Glomerular visceral epithelial cell (primary cell): ENCODE results near the gene CNBD2.
"Not testable (repeated sequence)": the region's sequence is repeated elsewhere in the genome, so short reads cannot be mapped to it uniquely, and the experiment has no call there.

Experiments used
- DNase-seq: peaks from one replicate; pipeline ENCODE4 v3.0.0-alpha.2; 2016; ENCODE audit errors: extremely low spot score

The CNBD2 gene

DNA sequence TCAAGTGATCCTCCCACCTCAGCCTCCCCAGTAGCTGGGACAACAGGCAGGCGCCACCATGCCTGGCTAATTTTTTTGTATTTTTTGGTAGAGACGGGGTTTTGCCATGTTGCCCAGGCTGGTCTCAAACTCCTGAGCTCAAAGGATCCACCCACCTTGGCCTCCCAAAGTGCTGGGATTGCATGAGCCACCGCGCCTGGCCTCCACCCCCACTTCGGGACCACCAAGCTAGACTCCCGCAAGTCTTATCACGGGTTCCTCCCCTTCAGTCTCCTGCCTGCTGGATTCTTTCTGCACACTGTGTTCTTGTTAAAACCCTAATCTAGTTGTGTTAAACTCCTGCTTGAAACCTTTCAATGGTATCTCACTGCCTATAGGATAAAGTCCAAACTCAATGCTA lies 57.7 kb downstream of the CNBD2 start:
- DNase-seq = not testable (repeated sequence)

DNA sequence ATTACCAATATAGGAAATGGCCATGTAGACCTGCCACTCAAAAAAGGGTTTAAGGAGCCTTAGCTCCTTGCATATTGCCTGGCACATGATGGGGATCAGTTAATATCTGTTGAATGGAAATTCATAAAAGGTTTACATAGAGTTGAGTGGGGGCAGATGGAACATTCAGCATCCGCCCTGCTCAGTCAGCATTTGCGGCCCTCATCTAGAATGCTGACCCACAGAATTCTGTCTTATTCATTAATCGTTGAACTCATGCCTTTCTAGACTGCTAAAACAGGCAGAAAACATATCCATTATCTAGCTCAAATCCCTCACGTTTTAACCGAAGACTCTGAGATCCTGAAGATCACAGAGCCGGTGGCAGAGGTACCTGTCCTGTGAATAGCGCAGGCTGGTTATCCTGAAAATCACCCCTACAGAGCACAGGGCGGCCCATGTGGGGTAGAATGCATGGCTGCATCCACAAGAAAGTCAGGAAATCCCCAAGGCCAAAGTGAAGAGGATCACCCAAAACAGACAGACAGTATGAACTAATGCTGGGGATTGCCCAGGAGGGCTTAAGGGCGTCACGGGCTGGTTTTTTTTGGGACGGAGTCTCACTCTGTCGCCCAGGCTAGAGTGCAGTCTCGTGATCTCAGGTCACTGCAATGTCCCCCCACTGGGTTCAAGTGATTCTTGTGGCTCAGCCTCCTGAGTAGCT lies 59.9 kb downstream of the CNBD2 start:
- no peak for DNase-seq

- DNase-seq = no peak
These were observed 61.8 kb downstream of the CNBD2 start for GRCh38 chr20:36030149-36030548.

DNA sequence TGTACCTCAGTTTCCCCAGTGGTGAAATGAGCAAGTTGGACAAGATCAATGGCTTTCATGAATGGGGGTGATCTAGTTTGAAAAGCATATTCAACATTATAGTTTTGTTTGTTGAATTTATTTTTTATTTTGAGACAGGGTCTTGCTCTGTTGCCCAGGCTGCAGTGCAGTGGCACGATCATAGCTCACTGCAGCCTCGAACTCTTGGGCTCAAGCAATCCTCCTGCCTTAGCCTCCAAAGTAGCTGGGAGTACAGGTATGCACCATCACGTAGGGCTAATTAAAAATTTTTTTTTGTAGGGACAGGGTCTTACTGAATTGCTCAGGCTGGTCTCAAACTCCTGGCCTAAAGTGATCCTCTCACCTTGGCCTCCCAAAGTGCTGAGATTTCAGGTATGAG lies 63.4 kb downstream of the CNBD2 start:
- DNase-seq = no peak

DNA sequence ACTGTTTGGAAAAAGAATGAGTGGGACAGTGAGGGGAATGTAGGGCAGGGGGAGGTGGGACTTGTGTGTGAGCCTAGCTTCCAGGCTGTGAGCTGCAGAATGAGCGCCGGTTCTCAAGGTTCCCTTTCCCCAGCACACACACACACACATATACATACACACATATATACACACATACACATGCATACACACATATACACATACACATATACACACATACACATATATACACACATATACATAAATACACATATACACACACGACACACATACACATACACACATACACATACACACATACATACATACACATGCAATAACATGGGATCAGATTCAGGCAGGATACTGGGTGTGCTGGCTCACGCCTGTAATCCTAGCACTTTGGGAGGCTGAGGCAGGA lies 66.5 kb downstream of the CNBD2 start:
- DNase-seq = no peak

DNA sequence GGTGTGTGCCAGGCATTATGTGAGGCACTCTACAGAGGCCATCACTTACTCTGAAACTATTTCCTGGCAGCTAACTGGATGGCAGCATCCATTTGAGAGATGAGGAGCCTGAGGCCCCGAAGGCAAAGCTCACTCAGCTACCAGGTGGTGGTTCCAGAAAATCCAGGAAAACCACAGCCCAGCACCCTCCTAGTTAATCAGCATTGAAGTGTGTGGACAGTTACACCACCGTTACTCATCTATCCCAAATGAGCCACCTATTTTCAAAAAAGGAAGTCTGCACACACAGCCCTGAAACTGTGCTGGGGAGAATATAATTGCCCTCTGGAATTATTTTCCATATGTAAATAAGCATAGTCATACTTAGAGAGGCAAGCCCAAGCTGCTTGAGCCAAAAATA lies 67.4 kb downstream of the CNBD2 start:
- DNase-seq = peak; percentile 76

GRCh38 chr20:36036688-36037087 lies 68.3 kb downstream of the CNBD2 start:
- DNase-seq = no peak

GRCh38 chr20:36040571-36040970 lies 72.2 kb downstream of the CNBD2 start:
- DNase-seq = no peak

DNA sequence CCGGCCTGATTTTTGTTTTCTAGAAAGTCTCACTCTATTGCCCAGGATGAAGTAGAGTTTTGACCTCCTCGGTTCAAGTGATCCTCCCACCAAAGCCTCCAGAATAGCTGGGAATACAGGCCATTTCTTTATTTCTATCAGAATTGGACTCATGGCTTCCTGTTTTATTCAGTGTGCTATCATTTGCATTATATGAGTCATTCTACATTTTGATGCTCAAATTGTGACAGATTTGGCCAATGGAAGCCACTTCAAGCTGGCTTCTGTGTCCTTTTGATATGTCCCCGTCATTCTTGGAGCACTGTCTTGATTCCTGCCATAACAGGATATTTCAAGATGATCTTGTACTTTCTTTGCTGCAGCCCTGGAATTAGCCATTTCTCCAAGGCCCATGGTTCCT lies 75.1 kb downstream of the CNBD2 start:
- DNase-seq = no peak

- no peak for DNase-seq
These were observed 75.6 kb downstream of the CNBD2 start for GRCh38 chr20:36043892-36044515.

GRCh38 chr20:36045373-36045714 lies 77.0 kb downstream of the CNBD2 start:
- DNase-seq = no peak

DNA sequence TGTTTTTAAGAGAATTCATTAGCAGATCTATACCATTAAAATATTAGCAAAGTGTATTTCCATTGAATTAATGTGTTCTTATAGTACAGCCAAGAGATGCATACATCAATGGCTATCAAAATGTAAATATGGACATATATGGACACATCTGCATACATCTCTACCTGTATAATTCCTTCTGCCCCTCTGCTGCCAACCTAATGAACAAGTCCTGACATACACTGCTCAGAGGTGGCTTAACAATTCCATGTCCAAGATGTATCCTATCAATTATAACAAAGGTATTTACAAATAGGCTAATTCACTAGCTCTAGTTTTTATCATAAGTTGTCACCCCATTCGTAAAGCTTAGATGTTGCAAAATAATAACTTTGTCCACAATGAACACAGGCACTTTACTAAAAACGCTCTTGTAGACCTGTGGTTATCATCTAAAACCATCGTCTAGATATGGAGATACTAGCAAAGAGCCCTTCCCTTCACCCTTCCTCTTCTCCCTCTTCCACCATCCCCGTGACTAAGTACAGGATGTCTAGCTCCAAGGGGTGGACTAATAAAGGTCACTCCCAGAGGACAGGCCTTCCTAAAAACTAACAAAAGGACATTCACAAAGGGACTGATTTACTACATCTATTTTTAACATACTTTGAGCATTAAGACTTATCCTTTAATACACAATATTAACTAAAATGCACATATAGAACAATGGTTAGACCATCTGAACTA lies 77.8 kb downstream of the CNBD2 start:
- not testable (repeated sequence) for DNase-seq

DNA sequence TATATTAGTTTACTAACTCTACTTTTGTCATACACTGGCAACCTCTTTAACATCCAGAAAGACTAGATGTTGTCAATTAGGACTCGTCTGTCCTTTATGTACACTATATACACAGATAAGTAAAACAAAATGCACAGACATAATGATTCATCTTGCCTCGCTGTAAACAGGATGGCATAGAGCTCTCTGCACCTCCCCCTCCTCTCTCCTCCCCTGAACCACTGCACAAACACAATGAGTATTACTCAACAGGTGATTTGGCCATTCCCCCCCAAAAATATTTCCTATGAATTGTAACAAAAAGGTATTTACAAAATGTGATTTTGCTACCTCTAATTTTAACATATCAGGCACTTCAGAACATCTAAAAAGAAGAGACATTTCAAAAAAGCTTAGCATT lies 81.0 kb downstream of the CNBD2 start:
- not testable (repeated sequence) for DNase-seq

GRCh38 chr20:36050436-36051317 lies 82.3 kb downstream of the CNBD2 start:
- DNase-seq = peak; percentile 91

DNA sequence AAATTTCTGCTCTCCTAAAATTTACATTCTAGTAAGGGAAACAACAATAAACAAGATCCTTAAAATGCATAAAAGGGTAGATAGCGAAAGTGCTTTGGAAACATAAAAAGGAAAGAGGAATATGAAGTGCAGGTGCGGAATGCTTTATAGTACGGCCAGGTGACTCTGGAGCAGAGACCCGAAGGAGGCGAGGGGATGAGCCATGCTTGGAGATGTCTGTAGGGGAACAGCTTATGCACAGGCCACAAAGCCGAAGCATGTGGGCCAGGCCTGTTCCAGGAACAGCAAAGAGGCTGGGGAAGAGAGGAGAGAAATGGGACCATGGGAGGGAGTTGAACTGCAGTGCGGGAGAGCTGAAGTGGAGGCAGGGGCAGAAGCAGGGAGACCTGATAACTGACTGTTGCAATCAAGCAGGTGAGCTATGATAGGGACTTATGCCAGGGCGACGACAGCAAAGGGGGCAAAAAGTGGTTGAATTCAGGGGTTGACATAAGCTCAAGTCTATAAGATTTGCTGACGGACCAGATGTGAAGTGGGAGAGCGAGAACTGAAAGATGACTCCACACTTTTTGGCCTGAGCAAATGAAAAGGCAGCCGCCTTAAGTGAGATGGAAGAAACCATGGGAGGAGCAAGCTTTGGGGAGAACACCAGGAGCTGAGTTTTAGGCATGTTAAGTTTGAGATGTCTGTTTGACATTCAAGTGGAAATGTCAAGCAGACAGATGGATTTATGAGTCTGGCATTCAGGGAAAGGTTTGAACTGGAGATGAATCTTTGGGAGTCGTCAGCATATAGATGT lies 83.1 kb downstream of the CNBD2 start:
- no peak for DNase-seq

DNA sequence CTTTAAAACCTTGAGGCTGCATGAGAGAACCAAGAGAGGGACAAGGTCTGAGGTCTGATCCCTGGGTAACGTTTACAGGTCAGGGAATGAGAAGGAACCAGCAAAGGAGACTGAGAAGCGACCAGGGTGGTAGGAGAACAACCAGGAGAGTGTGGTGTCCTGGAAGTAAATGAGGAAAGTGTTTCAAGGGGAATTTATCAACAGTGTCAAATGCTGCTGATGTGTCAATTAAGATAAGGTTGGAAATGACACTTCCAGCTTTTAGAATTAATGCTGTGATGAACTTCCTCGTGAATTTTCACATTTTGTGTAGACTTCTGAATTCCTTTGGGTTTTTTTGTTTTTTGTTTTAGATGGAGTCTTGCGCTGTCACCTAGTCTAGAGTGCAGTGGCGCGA lies 83.7 kb downstream of the CNBD2 start:
- DNase-seq = no peak

DNA sequence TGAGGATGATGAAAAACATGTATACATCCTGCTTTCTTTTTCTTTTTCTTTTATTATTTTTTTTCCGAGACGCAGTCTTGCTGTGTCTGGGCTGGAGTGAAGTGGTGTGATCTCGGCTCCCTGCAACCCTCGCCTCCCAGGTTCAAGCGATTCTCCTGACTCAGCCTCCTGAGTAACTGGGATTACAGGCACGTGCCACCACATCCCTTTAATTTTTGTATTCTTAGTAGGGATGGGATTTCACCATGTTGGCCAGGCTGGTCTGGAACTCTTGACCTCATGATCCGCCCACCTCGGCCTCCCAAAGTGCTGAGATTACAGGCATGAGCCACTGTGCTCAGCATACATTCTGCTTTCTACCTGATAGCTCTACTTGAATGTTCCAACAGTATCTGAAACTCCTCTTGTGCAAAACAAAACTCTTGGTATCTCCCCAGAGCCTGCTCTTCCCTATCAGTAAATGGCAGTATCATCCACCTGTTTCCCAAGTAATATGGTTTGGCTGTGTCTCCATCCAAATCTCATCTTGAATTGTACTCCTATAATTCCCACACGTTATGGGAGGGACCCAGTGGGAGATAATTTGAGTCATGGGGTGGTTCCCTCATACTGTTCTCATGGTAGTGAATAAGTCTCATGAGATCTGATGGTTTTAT lies 85.6 kb downstream of the CNBD2 start:
- DNase-seq = not testable (repeated sequence)

GRCh38 chr20:36055145-36055544 lies 86.8 kb downstream of the CNBD2 start:
- DNase-seq = no peak

DNA sequence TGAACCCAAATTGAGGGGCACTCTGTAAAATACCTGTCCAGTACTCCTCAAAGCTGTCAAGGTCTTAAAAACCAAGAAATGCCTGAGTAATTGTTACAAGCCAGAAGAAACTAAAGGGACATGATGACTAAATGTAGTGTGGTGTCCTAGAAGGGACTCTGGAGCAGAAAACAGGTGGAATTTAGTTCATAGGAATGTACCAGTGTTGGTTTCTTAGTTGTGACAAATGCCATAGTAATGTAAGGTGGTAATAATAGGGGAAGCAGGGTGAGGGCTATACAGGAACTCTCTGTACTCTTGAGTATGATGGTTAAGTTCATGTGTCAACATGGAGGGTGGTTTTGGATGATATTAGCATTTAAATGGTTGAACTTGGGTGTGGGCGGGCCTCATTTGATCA lies 92.3 kb downstream of the CNBD2 start:
- DNase-seq = no peak

DNA sequence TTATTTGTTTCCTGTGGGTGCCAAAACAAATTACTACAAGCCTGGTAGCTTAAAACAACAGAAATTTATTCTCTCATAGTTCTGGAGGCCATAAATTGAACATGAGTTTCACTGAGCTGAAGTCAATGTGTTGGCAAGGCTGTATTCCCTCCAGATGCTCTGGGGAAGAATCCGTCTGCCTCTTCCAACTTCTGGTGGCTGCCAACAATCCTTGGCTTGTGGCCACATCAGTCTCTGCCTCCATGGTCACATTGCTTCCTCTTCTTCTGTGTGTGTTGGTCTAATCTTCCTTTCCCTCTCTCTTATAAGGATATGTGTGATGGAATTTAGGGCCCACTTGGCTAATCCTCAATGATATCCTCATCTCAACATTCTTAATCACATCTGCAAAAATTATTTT lies 93.4 kb downstream of the CNBD2 start:
- DNase-seq = no peak

- DNase-seq = no peak
These were observed 94.4 kb downstream of the CNBD2 start for GRCh38 chr20:36062799-36063198.
